Effector CD8-positive, alpha-beta T cell (primary cell): Measurements from ENCODE around the gene MAP7D2.

ENCODE experiments used
- DNase-seq: peaks from one replicate; lab custom pipeline; 2025; lab: John Stamatoyannopoulos, UW

MAP7D2 gene

GRCh38 chrX:19968276-19968675, 148.4 kb downstream of the MAP7D2 start:
- DNase-seq: no peak

- no peak for DNase-seq
Observed at GRCh38 chrX:19966056-19966455, 150.7 kb downstream of the MAP7D2 start.

GRCh38 chrX:19964017-19964710, 152.5 kb downstream of the MAP7D2 start:
- no peak for DNase-seq

- no peak for DNase-seq
Observed at GRCh38 chrX:19960913-19961312, 155.8 kb downstream of the MAP7D2 start.

GRCh38 chrX:19958552-19959486, 157.9 kb downstream of the MAP7D2 start:
- DNase-seq: no peak

- DNase-seq: no peak
Observed at GRCh38 chrX:19956923-19957322, 159.8 kb downstream of the MAP7D2 start.
